ENCODE data around the gene MAOB.

MAOB gene

DNA sequence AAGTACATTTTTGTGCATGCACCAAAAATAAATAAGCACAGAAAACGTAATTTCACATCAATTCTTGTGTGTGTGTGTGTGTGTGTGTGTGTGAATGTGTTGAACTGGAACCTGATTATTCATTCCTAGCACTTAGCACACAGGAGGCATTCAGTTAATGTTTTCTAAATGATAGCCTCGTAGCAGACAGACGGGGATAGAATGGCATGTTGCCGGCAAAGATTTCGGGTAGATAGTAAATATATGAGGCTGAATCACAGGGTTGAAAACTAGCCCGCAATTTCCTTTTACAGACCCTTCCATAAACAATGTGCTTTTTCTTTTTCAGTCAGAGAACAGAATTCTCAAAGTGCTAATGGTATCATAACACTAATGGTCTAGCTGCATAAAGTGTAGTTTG, 13.5 kb downstream of the MAOB start:
- Histone ChIP-seq H3K4me3 (ENCODE audit: insufficient read depth, low read length, poor library complexity, severe bottlenecking) (no peak overlapping the region), H3K27me3 (ENCODE audit: low read length) (no peaks in the 10 kb centered on the region), H4K20me1 (ENCODE audit: low read depth, low read length) (no peaks in the 10 kb centered on the region), H3K36me3 (ENCODE audit: low read length) (no peaks in the 10 kb centered on the region), H3K27ac (ENCODE audit: low read depth, low read length) (no peak overlapping the region), H3F3A (ENCODE audit: insufficient read depth) (no peaks in the 10 kb centered on the region), H2AFZ (ENCODE audit: low read depth, low read length, severe bottlenecking) (no peak overlapping the region), H3K9me3 (ENCODE audit: insufficient read depth, low read length) (no peaks in the 10 kb centered on the region), H3K4me2 (ENCODE audit: low read depth, low read length, poor library complexity, severe bottlenecking) (no peak overlapping the region), H3K79me2 (ENCODE audit: insufficient read depth, low read length) (no peaks in the 10 kb centered on the region), H3K9me2 (replicated peaks; ENCODE audit: insufficient read depth, low read length) (no peaks in the 10 kb centered on the region), H3K9ac (ENCODE audit: low read length) (no peak overlapping the region)
- no peak for TF ChIP-seq EZH2phosphoT487 (conservative IDR thresholded peaks at IDR 0.05; ENCODE audit: low read length)
- TF ChIP-seq, protein P1, sequence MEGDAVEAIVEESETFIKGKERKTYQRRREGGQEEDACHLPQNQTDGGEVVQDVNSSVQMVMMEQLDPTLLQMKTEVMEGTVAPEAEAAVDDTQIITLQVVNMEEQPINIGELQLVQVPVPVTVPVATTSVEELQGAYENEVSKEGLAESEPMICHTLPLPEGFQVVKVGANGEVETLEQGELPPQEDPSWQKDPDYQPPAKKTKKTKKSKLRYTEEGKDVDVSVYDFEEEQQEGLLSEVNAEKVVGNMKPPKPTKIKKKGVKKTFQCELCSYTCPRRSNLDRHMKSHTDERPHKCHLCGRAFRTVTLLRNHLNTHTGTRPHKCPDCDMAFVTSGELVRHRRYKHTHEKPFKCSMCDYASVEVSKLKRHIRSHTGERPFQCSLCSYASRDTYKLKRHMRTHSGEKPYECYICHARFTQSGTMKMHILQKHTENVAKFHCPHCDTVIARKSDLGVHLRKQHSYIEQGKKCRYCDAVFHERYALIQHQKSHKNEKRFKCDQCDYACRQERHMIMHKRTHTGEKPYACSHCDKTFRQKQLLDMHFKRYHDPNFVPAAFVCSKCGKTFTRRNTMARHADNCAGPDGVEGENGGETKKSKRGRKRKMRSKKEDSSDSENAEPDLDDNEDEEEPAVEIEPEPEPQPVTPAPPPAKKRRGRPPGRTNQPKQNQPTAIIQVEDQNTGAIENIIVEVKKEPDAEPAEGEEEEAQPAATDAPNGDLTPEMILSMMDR (IDR thresholded peaks at IDR 0.05; ENCODE audit: insufficient read depth, low read length, poor library complexity, severe bottlenecking), result no peak

DNA sequence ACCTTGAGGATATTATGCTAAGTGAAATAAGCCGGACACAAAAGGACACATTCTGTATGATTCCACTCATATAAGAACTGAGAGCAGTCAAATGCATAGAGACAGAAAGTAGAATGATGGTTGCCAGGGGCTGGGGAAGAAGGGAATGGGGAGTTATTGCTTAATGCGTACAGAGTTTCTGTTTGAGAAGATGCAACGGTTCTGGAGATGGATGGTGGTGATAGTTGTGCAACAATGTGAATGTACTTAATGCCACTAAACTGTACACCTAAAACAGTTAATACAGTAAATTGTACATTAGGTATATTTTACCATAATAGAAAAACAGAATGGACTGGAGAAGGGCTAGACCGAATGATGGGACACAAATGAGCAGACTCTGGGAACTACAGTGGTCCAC, 15.8 kb downstream of the MAOB start:
- Histone ChIP-seq H3K9me2 (replicated peaks; ENCODE audit: insufficient read depth, low read length) (no peaks in the 10 kb centered on the region), H4K20me1 (ENCODE audit: low read depth, low read length) (no peaks in the 10 kb centered on the region), H3K4me3 (ENCODE audit: insufficient read depth, low read length, poor library complexity, severe bottlenecking) (no peak overlapping the region), H3K27me3 (ENCODE audit: low read length) (no peaks in the 10 kb centered on the region), H3K27ac (ENCODE audit: low read depth, low read length) (no peak overlapping the region), H2AFZ (ENCODE audit: low read depth, low read length, severe bottlenecking) (no peak overlapping the region), H3K9me3 (ENCODE audit: insufficient read depth, low read length) (no peaks in the 10 kb centered on the region), H3K79me2 (ENCODE audit: insufficient read depth, low read length) (no peaks in the 10 kb centered on the region), H3K9ac (ENCODE audit: low read length) (no peak overlapping the region), H3K36me3 (ENCODE audit: low read length) (no peaks in the 10 kb centered on the region), H3F3A (ENCODE audit: insufficient read depth) (no peaks in the 10 kb centered on the region), H3K4me2 (ENCODE audit: low read depth, low read length, poor library complexity, severe bottlenecking) (no peak overlapping the region)
- TF ChIP-seq, protein P1 (IDR thresholded peaks at IDR 0.05; ENCODE audit: insufficient read depth, low read length, poor library complexity, severe bottlenecking), result no peak
- TF ChIP-seq EZH2phosphoT487 (conservative IDR thresholded peaks at IDR 0.05; ENCODE audit: low read length), result no peak

GRCh38 chrX:43865791-43866190, 16.5 kb downstream of the MAOB start:
- no peaks in the 10 kb centered on the region for H3K79me2 ChIP-seq (ENCODE audit: insufficient read depth, low read length)
- TF ChIP-seq, protein P1 (IDR thresholded peaks at IDR 0.05; ENCODE audit: insufficient read depth, low read length, poor library complexity, severe bottlenecking), result no peak
- TF ChIP-seq EZH2phosphoT487 (conservative IDR thresholded peaks at IDR 0.05; ENCODE audit: low read length), result no peak

More at GRCh38 chrX:43865791-43866190, 16.5 kb downstream of the MAOB start:
- Histone ChIP-seq H3K4me2 (ENCODE audit: low read depth, low read length, poor library complexity, severe bottlenecking) (no peak overlapping the region), H3K4me3 (ENCODE audit: insufficient read depth, low read length, poor library complexity, severe bottlenecking) (no peak overlapping the region), H3K9me2 (replicated peaks; ENCODE audit: insufficient read depth, low read length) (no peaks in the 10 kb centered on the region), H3F3A (ENCODE audit: insufficient read depth) (no peaks in the 10 kb centered on the region), H4K20me1 (ENCODE audit: low read depth, low read length) (no peaks in the 10 kb centered on the region), H3K27ac (ENCODE audit: low read depth, low read length) (no peak overlapping the region), H2AFZ (ENCODE audit: low read depth, low read length, severe bottlenecking) (no peak overlapping the region), H3K27me3 (ENCODE audit: low read length) (no peaks in the 10 kb centered on the region), H3K9ac (ENCODE audit: low read length) (no peak overlapping the region), H3K36me3 (ENCODE audit: low read length) (no peaks in the 10 kb centered on the region), H3K9me3 (ENCODE audit: insufficient read depth, low read length) (no peaks in the 10 kb centered on the region)

All from SU-DHL-6 (cell line).